ENCODE data around the gene COMMD3.
A peak's percentile ranks its signal among the peaks of the same experiment; 100 is the strongest.

The COMMD3 gene

DNA sequence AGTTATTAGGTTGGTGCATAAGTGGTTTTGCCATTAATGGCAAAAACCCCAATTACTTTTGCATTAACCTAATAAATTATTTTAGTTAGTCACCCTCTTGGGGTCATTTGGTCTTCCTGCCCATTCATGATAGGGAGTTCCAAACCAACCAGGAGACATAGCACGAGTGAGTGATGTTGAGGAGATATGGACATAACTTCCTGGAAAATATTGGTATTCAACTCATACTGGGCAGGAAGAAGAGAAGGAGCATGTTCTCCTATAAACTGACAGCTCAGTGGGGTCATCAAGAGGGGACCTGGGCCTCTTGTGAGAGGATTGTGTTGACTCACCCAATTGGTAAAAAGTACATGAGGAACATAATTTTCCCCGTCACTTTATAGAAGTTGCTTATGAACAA is 52.8 kb downstream of the COMMD3 start:
- no peak for DNase-seq

DNA sequence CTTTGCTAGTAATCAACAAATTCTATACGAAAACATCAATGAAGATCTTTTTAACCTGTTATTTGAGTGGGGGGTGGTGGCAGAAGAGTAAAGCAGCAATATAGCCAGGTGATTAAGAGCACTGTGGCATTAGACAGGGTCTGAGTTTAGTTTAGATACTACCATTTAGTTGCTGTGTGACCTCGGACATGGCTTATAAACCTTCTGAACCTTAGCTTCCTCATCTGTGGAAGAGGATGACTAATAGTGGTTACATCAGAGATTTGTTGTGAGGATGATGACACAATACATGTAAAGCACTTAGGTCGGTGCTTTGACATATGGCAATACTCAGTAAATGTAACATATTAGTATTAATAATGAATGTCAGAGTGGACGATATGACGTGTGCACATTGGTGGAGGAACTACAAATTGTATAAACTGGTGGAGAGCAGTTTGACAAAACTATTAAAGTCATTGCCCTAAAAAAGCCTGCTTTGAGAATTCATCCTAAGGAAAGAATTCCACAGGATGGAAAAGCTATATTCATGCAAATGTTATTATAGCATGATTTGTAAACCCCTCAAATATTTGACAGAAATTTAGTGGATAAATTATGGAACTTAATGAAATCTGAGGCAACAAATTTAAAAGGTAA is 53.4 kb downstream of the COMMD3 start:
- peak; percentile 6 for DNase-seq
